Measurements from ENCODE around the gene HIPK2.

- TF ChIP-seq EZH2 (IDR thresholded peaks at IDR 0.05; ENCODE audit: low read depth) (no peak), CTCF (conservative IDR thresholded peaks at IDR 0.05) (no peak)
Observed at GRCh38 chr7:139640681-139641080, 137.1 kb downstream of the HIPK2 start.
